Coronary artery (tissue), 2 donors: ENCODE results near the gene NPEPL1.
"Not testable (repeated sequence)": the region's sequence is repeated elsewhere in the genome, so short reads cannot be mapped to it uniquely, and the experiment has no call there.

Source experiments
- DNase-seq: peaks from one replicate; pipeline ENCODE4 v3.0.0-alpha.2; 2017; ENCODE audit warnings: low spot score
- H3K27ac ChIP-seq, 2 donors: fragments of 200-600 bp; sonication (generic); one replicate each; pipeline ENCODE4 v1.5.1; 2016 to 2019
- H3K4me3 ChIP-seq: fragments of 200-600 bp; sonication (generic); 2 replicates; pipeline ENCODE4 v1.5.1; 2016; ENCODE audit warnings: mild to moderate bottlenecking, moderate library complexity
- TF ChIP-seq, protein P1 (sequence below): fragments of 200-600 bp; sonication (generic); IDR thresholded peaks from one replicate; pipeline ENCODE4 v1.5.1; 2019; ENCODE audit warnings: antibody characterized with exemption

NPEPL1 gene

GRCh38 chr20:58720890-58721289 lies 28.3 kb downstream of the NPEPL1 start:
- H3K4me3 ChIP-seq: no peak overlapping the region
- TF ChIP-seq, protein P1, sequence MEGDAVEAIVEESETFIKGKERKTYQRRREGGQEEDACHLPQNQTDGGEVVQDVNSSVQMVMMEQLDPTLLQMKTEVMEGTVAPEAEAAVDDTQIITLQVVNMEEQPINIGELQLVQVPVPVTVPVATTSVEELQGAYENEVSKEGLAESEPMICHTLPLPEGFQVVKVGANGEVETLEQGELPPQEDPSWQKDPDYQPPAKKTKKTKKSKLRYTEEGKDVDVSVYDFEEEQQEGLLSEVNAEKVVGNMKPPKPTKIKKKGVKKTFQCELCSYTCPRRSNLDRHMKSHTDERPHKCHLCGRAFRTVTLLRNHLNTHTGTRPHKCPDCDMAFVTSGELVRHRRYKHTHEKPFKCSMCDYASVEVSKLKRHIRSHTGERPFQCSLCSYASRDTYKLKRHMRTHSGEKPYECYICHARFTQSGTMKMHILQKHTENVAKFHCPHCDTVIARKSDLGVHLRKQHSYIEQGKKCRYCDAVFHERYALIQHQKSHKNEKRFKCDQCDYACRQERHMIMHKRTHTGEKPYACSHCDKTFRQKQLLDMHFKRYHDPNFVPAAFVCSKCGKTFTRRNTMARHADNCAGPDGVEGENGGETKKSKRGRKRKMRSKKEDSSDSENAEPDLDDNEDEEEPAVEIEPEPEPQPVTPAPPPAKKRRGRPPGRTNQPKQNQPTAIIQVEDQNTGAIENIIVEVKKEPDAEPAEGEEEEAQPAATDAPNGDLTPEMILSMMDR: no peak

GRCh38 chr20:58721951-58722778 lies 29.6 kb downstream of the NPEPL1 start:
- peak; percentile 70 for DNase-seq
- no peak overlapping the region for H3K4me3 ChIP-seq
- TF ChIP-seq, protein P1: no peak
- no peak overlapping the region for H3K27ac ChIP-seq

More at GRCh38 chr20:58720890-58721289, 28.3 kb downstream of the NPEPL1 start:
- DNase-seq: no peak
- no peak overlapping the region for H3K27ac ChIP-seq

GRCh38 chr20:58722877-58723627 lies 30.5 kb downstream of the NPEPL1 start:
- Histone ChIP-seq H3K27ac (no peak overlapping the region), H3K4me3 (no peak overlapping the region)
- peak; percentile 57 for DNase-seq
- TF ChIP-seq, protein P1: no peak

- no peak for DNase-seq
- TF ChIP-seq, protein P1: no peak
Observed at GRCh38 chr20:58723628-58723984, 31.0 kb downstream of the NPEPL1 start.

GRCh38 chr20:58726156-58726555 lies 33.6 kb downstream of the NPEPL1 start:
- DNase-seq, H3K27ac ChIP-seq, H3K4me3 ChIP-seq: not testable (repeated sequence)

More at GRCh38 chr20:58723628-58723984, 31.0 kb downstream of the NPEPL1 start:
- Histone ChIP-seq H3K4me3 (no peak overlapping the region), H3K27ac (no peak overlapping the region)

GRCh38 chr20:58731192-58731591 lies 38.6 kb downstream of the NPEPL1 start:
- no peak overlapping the region for H3K27ac ChIP-seq
- TF ChIP-seq, protein P1: no peak
- DNase-seq: no peak
- H3K4me3 ChIP-seq: no peak overlapping the region

- DNase-seq: no peak
- no peak overlapping the region for H3K27ac ChIP-seq
- TF ChIP-seq, protein P1: no peak
Observed at GRCh38 chr20:58737198-58737597, 44.6 kb downstream of the NPEPL1 start.

More at GRCh38 chr20:58737198-58737597, 44.6 kb downstream of the NPEPL1 start:
- H3K4me3 ChIP-seq: no peak overlapping the region
